ENCODE data around the gene FGF16.
"Not testable (repeated sequence)": the region's sequence is repeated elsewhere in the genome, so short reads cannot be mapped to it uniquely, and the experiment has no call there.

FGF16 gene

DNA sequence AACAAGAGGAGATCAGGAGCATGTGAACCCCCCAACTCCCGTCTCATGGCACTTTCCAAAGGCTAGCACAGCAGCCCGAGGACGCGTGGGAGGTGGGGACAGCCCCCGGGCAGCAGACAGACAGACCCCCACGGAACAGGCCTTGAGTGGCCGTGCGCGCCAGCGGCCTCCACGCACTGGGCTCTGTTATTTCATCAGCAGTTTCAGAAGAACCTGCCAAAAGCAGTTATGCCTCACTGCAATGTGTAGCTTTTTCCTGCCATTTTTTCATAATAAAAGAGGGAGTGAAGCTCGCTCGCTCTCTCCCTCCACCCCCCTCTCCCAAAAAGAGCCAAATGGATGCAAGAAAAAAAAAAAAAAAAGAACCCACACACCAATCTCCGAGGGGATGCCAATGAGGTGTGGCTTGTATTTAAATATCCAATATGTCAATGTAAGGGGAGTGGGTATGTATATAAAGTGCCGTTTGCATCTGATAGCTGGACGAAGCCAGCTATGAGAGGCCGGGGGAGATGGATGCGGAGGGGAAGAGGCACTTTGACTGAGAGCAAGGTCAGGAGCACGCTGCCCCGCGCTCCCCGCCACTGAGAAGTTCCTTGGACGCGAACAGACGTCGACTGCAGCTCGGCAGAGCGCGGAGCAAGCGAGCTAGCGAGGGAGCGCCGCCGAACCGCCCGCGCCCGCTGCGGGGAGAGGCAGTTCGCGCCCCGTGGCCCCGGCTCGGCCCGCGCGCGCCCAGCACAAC lies at the start of gene FGF16:
FGF16 (plus strand) TSS at position 482 of the 745 bp plus-strand sequence. CDS start 286 bp downstream, outside the sequence.
- DNase-seq (ENCODE audit: low spot score) = no peak

- no peak for DNase-seq (ENCODE audit: low spot score)
Measured at GRCh38 chrX:77398330-77398954, 48.7 kb upstream of the FGF16 start.

- no peak for DNase-seq (ENCODE audit: low spot score)
Measured at GRCh38 chrX:77404419-77404818, 42.8 kb upstream of the FGF16 start.

GRCh38 chrX:77407821-77408220 lies 39.4 kb upstream of the FGF16 start:
- DNase-seq (ENCODE audit: low spot score) = not testable (repeated sequence)

DNA sequence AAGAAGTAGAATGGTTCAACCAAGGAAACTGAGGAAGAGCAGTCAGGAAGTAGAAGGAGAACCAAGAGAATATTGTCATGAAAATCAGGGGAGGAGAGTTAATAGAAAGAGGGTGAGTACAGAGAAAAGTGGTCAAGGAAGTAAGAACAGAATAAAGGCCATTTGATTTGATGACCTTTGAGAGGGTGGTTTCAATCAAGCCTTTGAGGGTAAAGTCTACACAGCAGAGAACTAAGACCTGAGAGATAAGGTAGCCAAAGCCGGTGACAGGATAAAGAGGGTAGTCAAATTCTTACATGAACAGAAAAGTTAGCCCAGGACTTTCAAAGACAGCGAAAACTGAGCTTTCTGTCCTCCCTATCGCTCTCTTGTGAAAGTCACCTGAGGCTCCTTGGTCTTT lies 34.6 kb upstream of the FGF16 start:
- no peak for DNase-seq (ENCODE audit: low spot score)

DNA sequence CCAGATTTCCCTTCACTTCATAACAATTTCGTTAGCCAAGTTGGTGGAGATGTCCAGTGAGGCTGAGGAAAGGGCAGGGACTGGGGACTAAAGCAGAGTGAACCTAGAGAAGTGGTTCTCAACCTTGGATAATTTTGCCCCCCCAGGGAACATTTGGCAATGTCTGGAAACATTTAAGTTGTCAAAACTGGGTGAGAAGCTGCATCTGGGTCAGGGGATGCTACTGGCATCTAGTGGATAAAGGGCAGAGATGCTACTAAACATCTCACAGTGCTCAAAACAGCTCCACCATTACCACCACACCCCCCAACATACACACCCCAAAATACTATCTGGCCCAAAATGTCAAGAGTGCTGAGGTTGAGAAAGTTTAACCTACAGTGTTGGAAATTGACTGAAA lies 32.0 kb upstream of the FGF16 start:
- DNase-seq (ENCODE audit: low spot score) = no peak

DNA sequence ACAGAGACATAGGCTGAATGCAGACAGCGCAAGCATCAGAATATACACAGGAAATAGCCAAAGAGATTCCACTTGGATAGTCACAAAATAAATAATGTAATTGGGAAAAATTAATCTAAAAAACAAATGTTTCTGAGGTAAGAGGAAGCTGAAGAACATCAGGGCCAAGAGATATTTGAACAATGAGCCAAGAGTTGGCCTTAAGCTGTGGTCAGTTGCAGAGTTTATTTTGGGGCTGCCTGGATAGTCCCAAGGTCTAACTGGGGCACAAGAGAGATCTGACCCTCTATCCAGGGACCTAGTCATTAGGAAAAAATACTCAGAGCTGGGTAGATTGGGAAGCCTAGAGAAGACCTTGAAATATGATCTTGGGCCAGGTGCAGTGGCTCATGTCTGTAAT lies 31.3 kb upstream of the FGF16 start:
- no peak for DNase-seq (ENCODE audit: low spot score)

- no peak for DNase-seq (ENCODE audit: low spot score)
Measured at GRCh38 chrX:77422891-77423648, 24.1 kb upstream of the FGF16 start.

DNA sequence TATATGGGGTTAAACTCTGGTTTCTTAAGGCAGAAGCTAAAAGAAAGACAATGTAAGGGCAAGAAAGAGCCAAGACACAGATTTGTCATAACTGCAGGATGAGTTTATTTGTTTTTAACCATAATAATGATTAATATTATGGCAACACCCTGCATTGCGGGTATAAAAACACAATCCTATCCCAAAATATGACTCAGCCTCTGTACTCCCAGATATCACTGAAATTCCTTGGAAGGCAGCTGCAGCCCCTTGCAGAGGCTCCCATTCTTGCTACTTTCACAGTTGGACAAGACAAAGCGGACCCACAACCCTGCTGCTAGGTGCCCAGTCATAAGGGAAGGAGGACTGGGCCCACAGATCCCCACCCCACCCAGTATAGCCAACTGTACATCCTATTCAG lies 20.4 kb upstream of the FGF16 start:
- DNase-seq (ENCODE audit: low spot score) = no peak

GRCh38 chrX:77427611-77428010 lies 19.6 kb upstream of the FGF16 start:
- DNase-seq (ENCODE audit: low spot score) = no peak

- no peak for DNase-seq (ENCODE audit: low spot score)
Measured at GRCh38 chrX:77428551-77428950, 18.6 kb upstream of the FGF16 start.

GRCh38 chrX:77431227-77431626 lies 16.0 kb upstream of the FGF16 start:
- DNase-seq (ENCODE audit: low spot score) = no peak

GRCh38 chrX:77433001-77433400 lies 14.2 kb upstream of the FGF16 start:
- DNase-seq (ENCODE audit: low spot score) = no peak

DNA sequence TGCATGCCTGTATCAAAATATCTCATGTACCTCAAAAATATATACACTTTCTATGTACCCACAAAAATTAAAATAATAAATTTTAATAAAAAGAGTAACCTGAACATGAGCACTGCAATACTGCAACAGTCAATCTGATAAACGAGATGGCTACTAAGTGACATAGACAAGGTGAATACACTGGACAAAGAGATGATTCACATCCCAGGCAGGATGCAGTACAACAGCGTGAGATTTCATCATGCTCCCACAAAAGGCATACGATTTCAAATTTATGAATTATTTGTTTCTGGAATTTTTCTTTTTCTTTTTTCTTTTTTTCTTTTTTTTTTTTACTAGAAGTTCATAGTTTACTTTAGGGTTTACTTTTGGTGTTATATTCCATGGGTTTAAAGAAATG lies 12.2 kb upstream of the FGF16 start:
- no peak for DNase-seq (ENCODE audit: low spot score)

DNA sequence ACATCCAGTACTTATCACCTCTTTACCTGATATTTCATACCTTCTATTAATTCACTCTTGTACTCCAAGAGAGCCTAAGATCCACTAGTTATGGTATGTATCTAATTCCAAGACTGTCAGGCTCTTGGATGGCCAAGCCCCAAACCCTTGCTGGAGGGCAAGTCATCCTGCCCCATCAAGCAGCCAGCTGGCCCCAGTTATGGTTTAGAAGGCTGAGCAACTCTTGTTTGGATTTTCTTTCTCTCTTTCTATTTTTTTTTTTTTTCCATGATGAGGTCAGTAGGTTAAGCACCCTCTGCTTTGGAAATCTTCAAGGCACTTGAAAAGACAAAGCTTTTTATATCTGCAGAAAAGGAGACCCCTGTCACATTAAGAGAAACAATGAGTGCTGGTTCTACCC lies 10.9 kb upstream of the FGF16 start:
- DNase-seq (ENCODE audit: low spot score) = no peak

- no peak for DNase-seq (ENCODE audit: low spot score)
Measured at GRCh38 chrX:77436682-77437081, 10.5 kb upstream of the FGF16 start.

GRCh38 chrX:77440330-77440729 lies 6.9 kb upstream of the FGF16 start:
- DNase-seq (ENCODE audit: low spot score) = no peak

GRCh38 chrX:77441033-77441432 lies 6.2 kb upstream of the FGF16 start:
- no peak for DNase-seq (ENCODE audit: low spot score)

- DNase-seq (ENCODE audit: low spot score) = no peak
Measured at GRCh38 chrX:77441479-77441878, 5.7 kb upstream of the FGF16 start.

- no peak for DNase-seq (ENCODE audit: low spot score)
Measured at GRCh38 chrX:77442728-77443127, 4.5 kb upstream of the FGF16 start.

DNA sequence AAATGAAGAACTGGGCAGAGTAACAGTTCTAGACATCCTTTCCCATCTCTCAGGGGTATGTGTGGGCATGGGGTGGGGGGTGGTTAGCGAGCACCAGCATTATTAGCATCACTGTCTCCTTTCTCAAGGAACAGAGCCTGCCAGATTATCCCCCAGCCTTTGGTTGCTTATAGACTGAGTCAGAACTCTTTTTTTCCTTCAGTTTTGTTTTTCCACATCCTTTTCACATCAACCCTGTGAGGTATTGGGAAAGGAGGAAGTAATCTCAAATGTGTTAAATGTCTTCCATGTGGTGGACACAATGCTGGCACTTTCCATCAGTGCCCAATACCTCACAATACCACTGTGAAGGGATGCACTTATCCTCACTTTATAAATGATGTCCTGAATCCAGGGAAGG lies 3.1 kb upstream of the FGF16 start:
- no peak for DNase-seq (ENCODE audit: low spot score)

GRCh38 chrX:77444545-77444944 lies 2.6 kb upstream of the FGF16 start:
- no peak for DNase-seq (ENCODE audit: low spot score)

GRCh38 chrX:77446029-77446585 lies 1.1 kb upstream of the FGF16 start:
- no peak for DNase-seq (ENCODE audit: low spot score)

Measured in HuH-7 (cell line).